Adipocyte (in vitro differentiated cells): ENCODE results near the gene BACH2.

Source experiments
- DNase-seq: peaks from one replicate; pipeline ENCODE4 v3.0.0-alpha.2; 2015; ENCODE audit warnings: low read depth
- H3K27me3 ChIP-seq: replicated peaks from 2 replicates; pipeline ENCODE4 v1.7.0; 2013; ENCODE audit warnings: mild to moderate bottlenecking, low read length, moderate library complexity; ENCODE audit not compliant: control insufficient read depth, insufficient read depth
- H3K36me3 ChIP-seq: 2 replicates; pipeline ENCODE4 v1.7.0; 2013; ENCODE audit warnings: low read length, mild to moderate bottlenecking, moderate library complexity; ENCODE audit not compliant: control insufficient read depth, insufficient read depth, severe bottlenecking
- H3K4me1 ChIP-seq: 2 replicates; pipeline ENCODE4 v1.7.0; 2013; ENCODE audit warnings: mild to moderate bottlenecking, low read length, moderate library complexity; ENCODE audit not compliant: control insufficient read depth, insufficient read depth
- H3K4me3 ChIP-seq: 2 replicates; pipeline ENCODE4 v1.7.0; 2013; ENCODE audit warnings: mild to moderate bottlenecking, low read length, moderate library complexity
- H3K9ac ChIP-seq: 2 replicates; pipeline ENCODE4 v1.7.0; 2013; ENCODE audit warnings: mild to moderate bottlenecking, low read length, moderate library complexity
- H3K9me3 ChIP-seq: 2 replicates; pipeline ENCODE4 v1.7.0; 2013; ENCODE audit warnings: mild to moderate bottlenecking, low read length, moderate library complexity; ENCODE audit not compliant: control insufficient read depth

The BACH2 gene

DNA sequence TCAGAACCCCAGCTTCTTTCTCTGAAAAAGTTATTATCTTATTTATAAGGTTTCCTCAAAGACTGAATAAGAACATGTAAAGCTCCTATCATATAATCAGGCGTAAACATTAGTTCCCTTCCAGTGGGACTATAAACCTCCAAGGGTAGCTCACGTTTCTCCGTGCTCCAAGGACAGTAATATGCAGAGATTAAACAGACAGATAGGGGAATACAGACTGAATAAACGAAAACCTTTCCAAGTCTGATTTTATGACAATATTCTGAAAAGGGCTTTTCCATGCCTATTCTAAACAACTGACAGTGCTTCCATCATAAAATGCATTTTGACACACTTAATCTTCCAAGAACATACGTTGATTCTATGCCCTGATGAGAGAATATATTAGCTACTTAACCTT, 22.8 kb downstream of the BACH2 start:
- H3K36me3 ChIP-seq, result no peaks in the 10 kb centered on the region
- no peak overlapping the region for H3K9ac ChIP-seq
- no peak for DNase-seq
- no peaks in the 10 kb centered on the region for H3K27me3 ChIP-seq
- H3K9me3 ChIP-seq, result peaks cover 3% of the 10 kb centered on the region
- H3K4me1 ChIP-seq, result no peaks in the 10 kb centered on the region
- no peak overlapping the region for H3K4me3 ChIP-seq

DNA sequence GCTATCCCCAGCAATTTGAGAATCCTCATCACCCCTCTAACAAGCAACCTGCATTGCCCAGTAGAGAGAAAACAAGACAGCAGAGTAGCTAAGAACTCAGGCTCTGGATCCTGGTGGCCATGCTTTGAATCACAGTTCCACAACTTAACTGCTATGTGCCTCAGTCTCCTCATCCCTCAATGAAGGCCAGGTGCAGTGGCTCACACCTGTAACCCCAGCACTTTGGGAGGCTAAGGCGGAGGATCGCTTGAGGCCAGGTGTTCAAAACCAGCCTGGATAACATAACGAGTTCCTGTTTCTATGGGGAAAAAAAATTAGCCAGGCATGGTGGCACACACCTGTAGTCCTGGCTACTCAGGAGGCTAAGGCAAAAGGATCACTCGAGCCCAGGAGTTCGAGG, 23.7 kb downstream of the BACH2 start:
- DNase-seq, result no peak
- Histone ChIP-seq H3K4me1 (no peaks in the 10 kb centered on the region), H3K4me3 (no peak overlapping the region), H3K27me3 (no peaks in the 10 kb centered on the region), H3K36me3 (no peaks in the 10 kb centered on the region), H3K9me3 (peaks cover 3% of the 10 kb centered on the region), H3K9ac (no peak overlapping the region)

DNA sequence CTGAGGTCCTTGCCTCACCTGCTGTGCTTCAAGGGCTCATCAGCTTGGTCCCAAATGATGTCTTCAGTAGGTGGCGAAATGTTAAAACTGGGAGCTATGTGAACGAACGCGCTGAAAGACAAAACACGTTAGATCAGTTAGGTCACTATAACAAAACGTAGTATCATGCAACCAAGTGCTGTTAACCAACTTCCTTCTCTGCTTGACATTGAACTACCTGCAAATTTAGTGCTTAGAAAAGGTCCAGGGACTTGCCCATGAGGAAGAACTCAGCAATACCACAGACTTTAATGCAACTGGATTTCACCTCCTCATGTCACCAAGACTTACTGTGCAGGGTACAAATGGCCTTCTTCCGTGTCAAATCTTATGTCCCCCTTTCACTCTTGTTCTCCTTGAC, 24.8 kb downstream of the BACH2 start:
- H3K27me3 ChIP-seq, result no peaks in the 10 kb centered on the region
- H3K36me3 ChIP-seq, result no peaks in the 10 kb centered on the region
- no peaks in the 10 kb centered on the region for H3K4me1 ChIP-seq
- DNase-seq, result no peak
- no peak overlapping the region for H3K9ac ChIP-seq
- H3K4me3 ChIP-seq, result no peak overlapping the region
- peaks cover 3% of the 10 kb centered on the region for H3K9me3 ChIP-seq

DNA sequence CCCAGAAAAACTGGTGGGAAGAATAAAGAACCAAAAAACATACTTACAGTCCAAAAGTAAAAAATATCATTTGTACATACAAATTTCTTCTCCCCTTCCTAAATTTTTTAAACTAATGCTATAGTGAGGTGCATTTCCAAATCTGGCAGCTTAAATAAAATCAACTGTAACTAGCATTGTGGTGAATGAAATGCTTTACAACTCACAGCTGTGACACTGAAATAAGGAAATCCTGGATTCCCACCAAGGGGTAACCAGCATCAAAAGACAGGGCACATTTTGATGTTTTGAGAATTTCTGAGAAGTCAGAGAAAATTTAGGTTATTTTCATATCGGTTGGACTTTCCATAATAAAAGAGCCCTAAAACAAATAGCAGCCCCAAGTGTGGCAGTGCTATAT, 27.3 kb downstream of the BACH2 start:
- H3K27me3 ChIP-seq, result no peaks in the 10 kb centered on the region
- no peaks in the 10 kb centered on the region for H3K4me1 ChIP-seq
- peaks cover 3% of the 10 kb centered on the region for H3K9me3 ChIP-seq
- DNase-seq, result no peak
- no peaks in the 10 kb centered on the region for H3K36me3 ChIP-seq
- H3K9ac ChIP-seq, result no peak overlapping the region
- no peak overlapping the region for H3K4me3 ChIP-seq

DNA sequence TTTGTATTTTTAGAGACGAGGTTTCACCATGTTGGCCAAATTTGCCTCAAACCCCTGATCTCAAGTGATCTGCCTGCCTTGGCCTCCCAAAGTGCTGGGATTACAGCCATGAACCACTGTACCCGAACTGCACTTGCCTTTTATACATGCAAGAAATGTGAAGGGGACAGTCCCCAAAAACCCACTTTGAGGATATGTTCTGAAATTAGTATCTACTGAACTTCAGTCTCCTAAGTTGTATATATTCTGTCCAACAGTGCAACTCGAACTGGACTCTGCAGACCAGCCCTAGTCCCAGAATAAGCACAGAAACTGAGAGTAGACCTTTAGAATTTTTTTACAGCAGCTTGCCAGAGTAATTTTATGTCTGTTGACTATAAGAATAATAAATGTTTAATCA, 28.5 kb downstream of the BACH2 start:
- Histone ChIP-seq H3K9me3 (peaks cover 3% of the 10 kb centered on the region), H3K4me1 (no peaks in the 10 kb centered on the region), H3K27me3 (no peaks in the 10 kb centered on the region), H3K9ac (no peak overlapping the region), H3K4me3 (no peak overlapping the region), H3K36me3 (no peaks in the 10 kb centered on the region)
- no peak for DNase-seq

DNA sequence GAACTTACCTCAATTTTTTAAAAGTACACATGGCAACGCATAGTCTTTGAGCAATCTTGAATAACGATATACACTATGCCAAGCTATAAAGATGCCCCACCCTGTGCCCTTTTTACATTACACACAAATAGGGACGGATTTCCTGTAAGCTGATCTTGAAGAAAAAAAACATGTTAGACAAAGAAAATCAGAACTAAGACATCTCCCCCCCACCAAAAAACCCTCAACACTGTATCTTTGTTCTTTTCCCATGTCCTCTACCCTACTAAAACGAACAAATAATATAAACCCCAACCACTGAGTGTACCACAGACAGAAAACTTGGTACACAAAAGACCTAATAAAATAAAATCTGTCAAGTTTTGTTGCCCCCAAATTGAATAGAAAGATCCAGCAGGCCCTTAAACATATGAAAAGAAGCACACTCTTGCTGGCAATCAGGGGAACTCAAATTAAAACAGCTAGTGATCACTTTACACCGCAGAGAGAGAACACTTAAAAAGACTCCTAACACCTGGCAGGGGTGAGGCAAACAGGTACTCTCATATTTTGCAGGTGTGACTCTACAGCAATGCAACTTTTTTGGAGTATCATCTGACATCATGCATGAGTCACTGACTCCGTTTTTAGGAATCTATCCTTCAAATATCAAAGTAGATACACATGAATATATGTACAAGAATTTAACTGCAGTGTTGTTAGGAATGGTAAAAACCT, 29.6 kb downstream of the BACH2 start:
- no peaks in the 10 kb centered on the region for H3K27me3 ChIP-seq
- H3K36me3 ChIP-seq, result no peaks in the 10 kb centered on the region
- H3K9me3 ChIP-seq, result peaks cover 3% of the 10 kb centered on the region
- no peak overlapping the region for H3K4me3 ChIP-seq
- no peak overlapping the region for H3K9ac ChIP-seq
- H3K4me1 ChIP-seq, result no peaks in the 10 kb centered on the region
- no peak for DNase-seq

DNA sequence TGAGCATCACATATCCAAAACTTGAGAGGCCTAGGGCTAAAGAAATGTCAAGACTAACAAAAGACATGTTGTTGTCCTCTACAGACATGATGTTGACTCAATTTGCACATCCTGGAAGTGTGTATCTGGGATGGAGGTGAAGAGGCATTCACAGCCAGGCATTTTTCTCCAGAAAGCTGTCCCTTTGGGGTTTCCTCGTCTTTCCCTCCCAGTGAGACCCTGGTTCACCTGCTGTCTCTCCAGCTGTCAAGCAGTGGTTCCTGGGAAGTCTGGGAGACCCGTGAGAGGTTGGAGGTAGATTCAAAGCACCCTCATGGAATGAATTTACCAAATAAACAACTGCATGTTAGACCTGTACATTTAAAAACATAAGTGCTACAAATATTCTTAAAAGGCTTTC, 32.1 kb downstream of the BACH2 start:
- Histone ChIP-seq H3K4me1 (no peaks in the 10 kb centered on the region), H3K36me3 (no peaks in the 10 kb centered on the region), H3K9ac (no peak overlapping the region), H3K27me3 (no peaks in the 10 kb centered on the region), H3K9me3 (no peaks in the 10 kb centered on the region), H3K4me3 (no peak overlapping the region)
- DNase-seq, result no peak

DNA sequence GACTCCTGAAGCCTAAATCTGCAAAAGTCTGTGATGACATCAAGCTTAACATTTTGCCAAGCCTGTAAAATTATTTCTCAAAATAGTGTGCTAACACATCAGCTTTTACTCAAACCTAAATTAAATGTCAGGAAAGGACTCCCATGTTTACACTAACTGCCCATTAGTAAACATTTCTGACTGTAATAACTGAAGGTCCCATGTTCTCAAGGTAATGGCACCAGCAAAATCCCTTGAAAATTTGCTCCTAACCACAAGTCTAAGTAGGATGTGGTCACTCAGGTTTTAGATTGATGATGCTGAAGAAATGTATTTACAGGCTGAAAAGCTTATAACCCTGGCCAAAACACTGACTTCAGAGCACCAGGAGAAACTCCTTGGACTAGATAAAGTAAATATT, 33.0 kb downstream of the BACH2 start:
- no peaks in the 10 kb centered on the region for H3K27me3 ChIP-seq
- H3K36me3 ChIP-seq, result no peaks in the 10 kb centered on the region
- no peaks in the 10 kb centered on the region for H3K4me1 ChIP-seq
- H3K4me3 ChIP-seq, result no peak overlapping the region
- DNase-seq, result no peak
- H3K9ac ChIP-seq, result no peak overlapping the region
- no peaks in the 10 kb centered on the region for H3K9me3 ChIP-seq

DNA sequence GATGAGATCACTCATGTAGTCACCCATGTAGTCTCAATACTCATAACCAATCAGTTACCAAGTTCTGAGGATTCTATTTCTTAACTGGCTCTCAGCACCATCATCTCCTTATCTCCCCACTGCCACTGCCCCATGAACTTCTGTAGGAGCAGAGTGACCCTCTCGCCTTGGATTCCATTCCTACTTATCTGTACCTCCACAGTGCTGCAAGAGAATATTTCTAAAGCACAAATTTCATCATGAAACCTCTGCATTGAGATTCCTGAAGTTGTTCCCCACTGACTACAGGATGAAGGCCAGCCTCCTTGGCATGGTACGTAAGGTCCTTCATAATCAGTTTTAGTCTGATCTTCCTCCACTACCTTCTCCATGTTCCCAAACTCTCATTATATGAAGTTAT, 34.8 kb downstream of the BACH2 start:
- Histone ChIP-seq H3K4me1 (no peaks in the 10 kb centered on the region), H3K9me3 (no peaks in the 10 kb centered on the region), H3K9ac (no peak overlapping the region), H3K4me3 (no peak overlapping the region), H3K36me3 (no peaks in the 10 kb centered on the region), H3K27me3 (no peaks in the 10 kb centered on the region)
- no peak for DNase-seq

DNA sequence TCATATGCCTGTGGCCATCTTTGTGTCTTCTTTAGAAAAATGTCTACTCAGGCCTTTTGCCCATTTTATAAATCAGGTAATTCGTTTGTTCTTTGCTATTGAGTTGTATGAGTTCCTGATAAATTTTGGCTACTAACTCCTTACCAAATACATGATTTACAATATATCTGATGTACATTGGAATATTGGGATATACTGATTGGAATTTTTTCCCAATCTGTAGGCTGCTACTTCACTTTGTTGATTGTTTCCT, 39.2 kb downstream of the BACH2 start:
- Histone ChIP-seq H3K9me3 (no peaks in the 10 kb centered on the region), H3K36me3 (no peaks in the 10 kb centered on the region), H3K4me3 (no peak overlapping the region), H3K27me3 (no peaks in the 10 kb centered on the region), H3K4me1 (no peaks in the 10 kb centered on the region), H3K9ac (no peak overlapping the region)
- DNase-seq, result no peak

DNA sequence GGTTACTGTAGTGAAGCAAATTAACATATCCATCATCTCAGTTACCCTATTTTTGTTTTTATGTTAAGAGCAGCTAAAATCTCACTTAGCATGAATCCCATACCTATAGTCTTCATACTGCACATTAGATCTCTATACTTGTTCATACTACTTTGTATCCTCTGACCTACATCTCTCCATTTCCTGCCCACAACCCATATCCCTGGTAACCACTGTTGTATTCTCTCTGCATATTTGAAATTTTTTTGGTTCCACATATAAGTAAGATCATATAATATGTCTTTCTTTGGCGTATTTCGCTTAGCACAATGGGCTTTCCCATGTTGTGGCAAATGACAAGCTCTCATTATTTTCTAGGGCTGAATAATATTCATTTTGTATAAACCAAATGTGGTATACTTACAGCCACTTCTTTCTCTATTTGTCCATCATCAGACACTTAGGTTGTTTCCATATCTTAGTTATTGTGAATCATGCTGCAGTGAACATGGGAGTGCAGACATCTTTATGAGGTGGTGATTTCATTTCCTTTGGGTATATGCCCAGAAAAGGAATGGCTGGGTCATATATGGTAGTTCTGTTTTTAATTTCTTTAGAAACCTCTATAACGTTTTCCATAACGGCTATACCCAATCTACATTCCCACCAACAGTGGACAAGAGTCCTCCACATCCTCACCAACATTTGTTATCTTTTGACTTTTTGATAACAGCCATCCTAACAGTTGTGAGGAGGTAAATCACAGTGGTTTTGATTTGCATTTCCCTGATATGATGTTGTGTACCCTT, 39.8 kb downstream of the BACH2 start:
- Histone ChIP-seq H3K9me3 (no peaks in the 10 kb centered on the region), H3K36me3 (no peaks in the 10 kb centered on the region), H3K9ac (no peak overlapping the region), H3K4me1 (no peaks in the 10 kb centered on the region), H3K4me3 (no peak overlapping the region), H3K27me3 (no peaks in the 10 kb centered on the region)
- DNase-seq, result peak; percentile 4

DNA sequence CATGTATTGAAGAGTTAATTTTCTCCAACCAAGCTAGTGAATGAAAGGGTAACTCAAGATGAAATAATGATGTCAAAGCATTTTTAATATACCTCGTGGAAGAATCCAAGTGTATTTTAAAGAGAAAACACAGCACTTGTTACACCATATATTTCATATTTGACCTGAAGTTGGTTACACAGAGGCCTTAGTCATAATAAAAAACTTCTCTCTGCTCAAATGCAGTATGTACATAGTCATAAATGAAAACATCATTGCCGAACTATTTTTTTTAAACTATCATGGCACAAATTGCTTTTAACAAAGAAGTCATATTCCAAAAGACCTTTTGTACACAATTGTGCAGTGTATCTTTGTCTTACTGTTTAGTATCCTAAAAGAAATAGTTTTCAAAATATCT, 43.0 kb downstream of the BACH2 start:
- no peaks in the 10 kb centered on the region for H3K4me1 ChIP-seq
- no peak overlapping the region for H3K4me3 ChIP-seq
- no peaks in the 10 kb centered on the region for H3K27me3 ChIP-seq
- no peak overlapping the region for H3K9ac ChIP-seq
- no peaks in the 10 kb centered on the region for H3K36me3 ChIP-seq
- peak; percentile 7 for DNase-seq
- no peaks in the 10 kb centered on the region for H3K9me3 ChIP-seq
